NCI-H345 treated with DMSO at 0.1 percent for 48 hours (cell line): ENCODE data around the gene SLC30A4.
"Not testable (repeated sequence)": the region's sequence is repeated elsewhere in the genome, so short reads cannot be mapped to it uniquely, and the experiment has no call there.

Experiments
- DNase-seq: peaks from one replicate; lab custom pipeline; 2025; ENCODE audit not compliant: unreplicated experiment; lab: John Stamatoyannopoulos, UW

SLC30A4 gene

GRCh38 chr15:45522328-45523165 lies at the start of gene SLC30A4:
Gene SLC30A4, minus strand, starts transcription at chr15:45522755. Its CDS starts 401 bp downstream, at chr15:45522354.
- DNase-seq = no peak

- DNase-seq = no peak
Measured at GRCh38 chr15:45555934-45556608, 33.5 kb upstream of the SLC30A4 start.

- no peak for DNase-seq
Measured at GRCh38 chr15:45551676-45552075, 29.1 kb upstream of the SLC30A4 start.

DNA sequence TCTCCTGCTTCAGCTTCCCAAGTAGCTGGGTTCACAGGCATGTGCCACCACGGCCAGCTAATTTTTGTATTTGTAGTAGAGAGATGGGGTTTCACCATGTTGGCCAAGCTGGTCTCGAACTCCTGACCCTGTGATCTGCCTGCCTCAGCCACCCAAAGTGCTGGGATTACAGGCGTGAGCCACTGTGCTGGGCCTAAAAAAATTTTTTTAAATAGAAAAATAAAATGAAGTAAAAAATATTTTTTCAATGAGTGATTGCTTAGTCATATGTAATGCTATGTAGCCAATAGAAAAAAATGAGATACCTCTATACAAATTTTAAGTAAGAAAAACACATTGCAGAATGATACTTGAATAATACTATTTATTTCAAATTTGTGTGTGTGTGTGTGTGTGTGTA lies 27.9 kb upstream of the SLC30A4 start:
- no peak for DNase-seq

DNA sequence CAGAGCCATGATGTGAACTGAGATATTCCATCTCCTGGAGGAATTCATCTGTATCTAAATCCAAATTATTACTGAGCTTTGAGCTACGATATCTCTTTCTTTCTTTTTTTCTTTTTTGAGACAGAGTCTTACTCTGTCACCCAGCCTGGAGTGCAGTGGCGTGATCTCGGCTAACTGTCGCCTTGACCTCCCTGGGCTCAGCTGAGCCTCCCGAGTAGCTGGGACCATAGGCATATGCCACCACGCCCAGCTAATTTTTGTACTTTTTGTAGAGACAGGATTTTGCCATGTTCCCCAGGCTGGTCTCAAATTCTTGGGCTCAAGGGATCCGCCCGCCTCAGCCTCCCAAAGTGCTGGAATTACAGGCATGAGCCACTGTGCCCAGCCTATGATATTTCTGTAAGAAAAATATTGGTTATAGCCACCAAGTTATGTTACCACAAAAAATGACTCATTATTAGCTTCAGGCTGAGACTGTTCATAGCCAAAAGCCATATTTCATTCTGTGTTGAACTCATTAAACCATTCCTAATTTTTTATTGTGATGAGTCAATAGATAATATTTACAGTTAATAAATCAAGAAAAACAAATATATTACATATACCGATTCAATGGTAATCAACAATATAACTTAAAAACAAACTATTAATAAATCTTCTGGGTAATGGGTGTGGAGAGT lies 27.1 kb upstream of the SLC30A4 start:
- DNase-seq = no peak

- DNase-seq = no peak
Measured at GRCh38 chr15:45548753-45549520, 26.4 kb upstream of the SLC30A4 start.

GRCh38 chr15:45546789-45547188 lies 24.2 kb upstream of the SLC30A4 start:
- no peak for DNase-seq

DNA sequence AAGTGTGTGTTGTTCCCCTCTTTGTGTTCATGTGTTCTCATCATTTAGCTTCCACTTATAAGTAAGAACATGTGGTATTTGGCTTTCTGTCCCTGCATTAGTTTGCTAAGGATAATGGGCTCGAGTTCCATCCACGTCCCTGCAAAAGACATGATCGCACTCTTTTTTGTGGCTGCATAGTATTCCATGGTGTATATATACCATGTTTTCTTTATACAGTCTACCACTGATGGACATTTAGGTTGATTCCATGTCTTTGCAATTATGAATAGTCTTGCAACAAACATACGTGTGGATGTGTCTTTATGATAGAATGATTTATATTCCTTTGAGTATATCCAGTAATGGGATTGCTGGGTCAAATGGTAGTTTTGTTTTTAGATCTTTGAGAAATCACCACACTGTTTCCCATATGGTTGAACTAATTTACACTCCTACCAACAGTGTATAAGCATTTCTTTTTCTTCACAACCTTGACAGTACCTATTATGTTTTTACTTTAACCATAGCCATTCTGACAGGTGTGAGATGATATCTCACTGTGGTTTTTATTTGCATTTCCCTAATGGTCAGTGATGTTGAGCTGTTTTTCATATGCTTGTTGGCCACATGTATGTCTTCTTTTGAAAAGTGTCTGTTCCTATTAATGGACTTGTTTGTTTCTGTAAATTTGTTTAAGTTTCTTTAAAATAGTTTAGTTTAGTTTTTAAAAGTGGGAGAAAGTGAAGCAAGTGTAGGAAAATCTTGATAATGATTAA lies 21.9 kb upstream of the SLC30A4 start:
- DNase-seq = no peak

DNA sequence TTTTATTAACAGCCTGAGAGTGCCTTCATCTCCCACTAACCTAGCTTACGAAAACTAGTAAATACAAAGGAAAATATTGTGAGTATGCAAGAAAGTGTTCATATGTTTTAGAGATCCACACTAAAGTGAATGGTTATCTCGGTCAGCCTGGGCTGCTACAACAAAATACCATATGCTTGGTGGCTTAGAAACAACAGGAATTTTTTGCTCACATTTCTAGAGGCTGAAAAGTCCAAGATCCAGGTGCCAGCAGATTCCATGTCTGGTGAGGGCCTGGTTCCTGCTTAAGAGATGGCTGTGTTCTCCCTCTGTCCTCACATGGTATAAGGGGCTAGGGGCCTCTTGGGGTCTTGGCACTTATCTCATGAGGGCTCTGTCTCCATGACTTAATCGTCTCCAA lies 20.5 kb upstream of the SLC30A4 start:
- no peak for DNase-seq

DNA sequence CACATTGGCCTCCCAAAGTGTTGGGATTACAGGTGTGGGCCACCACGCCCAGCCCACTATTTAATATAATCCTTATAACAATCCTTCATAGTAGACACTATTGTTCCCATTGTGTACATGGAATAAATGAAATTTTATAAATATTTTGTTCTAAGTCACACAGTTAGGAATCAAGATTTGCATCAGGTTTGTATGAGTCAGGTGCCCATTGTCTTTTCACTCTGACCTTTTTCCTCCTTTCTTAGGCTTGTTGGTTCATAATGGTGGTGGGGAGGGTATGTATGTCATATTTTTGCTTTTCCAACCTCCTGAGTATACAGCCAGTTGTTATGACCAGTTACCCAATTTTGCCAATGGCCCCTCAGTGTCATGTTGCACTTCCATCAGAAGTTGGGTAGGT lies 18.0 kb upstream of the SLC30A4 start:
- no peak for DNase-seq

- DNase-seq = no peak
Measured at GRCh38 chr15:45539680-45540079, 17.1 kb upstream of the SLC30A4 start.

GRCh38 chr15:45536934-45537333 lies 14.4 kb upstream of the SLC30A4 start:
- DNase-seq = no peak

- DNase-seq = no peak
Measured at GRCh38 chr15:45535486-45536042, 13.0 kb upstream of the SLC30A4 start.

- no peak for DNase-seq
Measured at GRCh38 chr15:45534821-45535220, 12.3 kb upstream of the SLC30A4 start.

DNA sequence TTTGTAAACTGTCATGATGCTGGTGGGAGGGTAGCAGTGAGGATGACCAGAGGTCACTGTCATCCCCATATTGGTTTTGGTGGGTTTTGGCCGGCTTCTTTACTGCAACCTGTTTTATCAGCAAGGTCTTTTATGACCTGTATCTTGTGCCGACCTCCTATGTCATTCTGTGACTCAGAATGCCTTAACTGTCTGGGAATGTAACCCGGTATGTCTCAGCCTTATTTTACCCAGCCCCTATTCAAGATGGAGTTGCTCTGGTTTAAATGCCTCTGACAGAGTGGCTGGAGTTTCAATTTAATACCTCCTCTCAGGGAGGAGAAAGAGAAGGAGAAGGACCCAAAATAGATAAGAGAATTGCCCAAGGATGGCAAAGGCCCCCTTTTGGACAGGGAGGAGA lies 10.3 kb upstream of the SLC30A4 start:
- not testable (repeated sequence) for DNase-seq

DNA sequence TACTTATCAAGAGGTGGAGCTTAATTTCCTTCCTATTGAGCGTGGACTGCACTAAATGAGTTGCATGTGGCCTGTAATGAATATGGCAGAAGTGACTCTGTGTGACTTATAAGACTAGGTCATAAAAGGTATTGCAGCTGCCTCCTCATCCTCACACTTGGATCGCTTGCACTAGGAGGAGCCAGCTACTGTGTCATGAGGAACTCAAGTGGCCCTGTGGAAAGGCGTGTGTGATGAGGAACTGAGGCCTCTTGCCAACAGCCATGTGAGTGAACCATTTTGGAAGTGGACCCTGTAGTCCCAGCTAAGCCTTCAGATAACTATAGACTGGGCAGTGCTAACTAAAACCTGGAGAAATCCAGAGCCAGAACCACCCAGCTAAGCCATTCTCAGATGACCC lies 7.1 kb upstream of the SLC30A4 start:
- DNase-seq = no peak

DNA sequence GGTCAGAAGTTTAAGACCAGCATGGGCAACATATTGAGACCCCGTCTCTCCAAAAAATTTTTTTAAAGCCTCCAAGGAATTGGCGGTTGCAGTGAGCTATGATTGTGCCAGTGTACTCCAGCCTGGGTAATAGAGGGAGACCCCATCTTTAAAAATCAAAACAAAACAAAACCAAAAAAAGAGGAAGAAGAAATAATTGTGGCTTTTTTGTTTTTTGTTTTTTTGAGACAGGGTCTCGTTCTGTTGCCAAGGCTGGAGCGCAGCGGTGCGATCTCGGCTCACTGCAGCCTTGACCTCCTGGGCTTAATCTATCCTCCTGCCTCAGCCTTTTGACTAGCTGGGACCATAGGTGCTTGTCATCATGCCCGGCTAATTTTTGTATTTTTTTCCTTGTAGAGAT lies 4.5 kb upstream of the SLC30A4 start:
- no peak for DNase-seq

- DNase-seq = no peak
Measured at GRCh38 chr15:45523166-45523460, 558 bp upstream of the SLC30A4 start.

- no peak for DNase-seq
Measured at GRCh38 chr15:45521596-45522327, 793 bp downstream of the SLC30A4 start.
